ENCODE data around the gene KCNQ1OT1. TPM values are rescaled to one million over a fixed set of nuclear protein-coding genes. Genes with fewer than 3 reads are reported as not detected.
A peak's percentile ranks its signal among the peaks of the same experiment; 100 is the strongest.

The KCNQ1OT1 gene
- total and polyA plus RNA-seq, 12 donors, result 0.01 to 0.73 (median 0.43) TPM

GRCh38 chr11:2688381-2689231 lies 11.2 kb downstream of the KCNQ1OT1 start:
- Histone ChIP-seq H3K36me3 (peaks cover 0 to 6% (median 0%) of the 10 kb centered on the region in 9 donors), H3K27me3 (no peaks in the 10 kb centered on the region), H3K27ac (no peak overlapping the region), H3K9me3 (no peaks in the 10 kb centered on the region), H3K4me1 (peaks cover 17 to 70% (median 38%) of the 10 kb centered on the region in 9 donors), H3K4me3 (no peak overlapping the region)
- no peak for TF ChIP-seq CTCF (IDR thresholded peaks at IDR 0.05)
- ATAC-seq, result no peak
- 87 to 90% methylated on average over 6 of the region's 6 CpGs for WGBS, 2 donors
- intact Hi-C loops (cut with DNase I), result no loop called here
- DNase-seq, result no peak

GRCh38 chr11:2687782-2688191 lies 12.0 kb downstream of the KCNQ1OT1 start:
- Histone ChIP-seq H3K4me1 (peaks cover 17 to 64% (median 37%) of the 10 kb centered on the region in 9 donors), H3K9me3 (no peaks in the 10 kb centered on the region), H3K27me3 (no peaks in the 10 kb centered on the region), H3K4me3 (no peak overlapping the region), H3K36me3 (peaks cover 0 to 6% (median 0%) of the 10 kb centered on the region in 9 donors), H3K27ac (no peak overlapping the region)
- intact Hi-C loops (cut with DNase I), result no loop called here
- TF ChIP-seq CTCF (IDR thresholded peaks at IDR 0.05), result no peak
- WGBS, 2 donors, result 56 to 61% methylated on average over 7 of the region's 7 CpGs
- ATAC-seq (peak in 7 of 8 donors; percentile 27 to 69 (median 47)), DNase-seq (peak in 1 of 2 donors; percentile 47)

- Histone ChIP-seq H3K9me3 (no peaks in the 10 kb centered on the region), H3K27me3 (no peaks in the 10 kb centered on the region), H3K4me3 (no peak overlapping the region), H3K27ac (peak overlapping the region in 1 of 10 donors; percentile 13), H3K36me3 (peaks cover 0 to 10% (median 0%) of the 10 kb centered on the region in 9 donors), H3K4me1 (peaks cover 17 to 58% (median 37%) of the 10 kb centered on the region in 9 donors)
- TF ChIP-seq CTCF (IDR thresholded peaks at IDR 0.05), result no peak
- no peak for DNase-seq
- no peak for ATAC-seq
- 88 to 100% methylated on average over 1 of the region's 1 CpG for WGBS, 2 donors
- intact Hi-C loops (cut with DNase I), result no loop called here
Measured at GRCh38 chr11:2687223-2687530, 12.6 kb downstream of the KCNQ1OT1 start.

GRCh38 chr11:2686360-2687222 lies 13.2 kb downstream of the KCNQ1OT1 start:
- peaks cover 17 to 52% (median 37%) of the 10 kb centered on the region in 9 donors for H3K4me1 ChIP-seq
- H3K4me3 ChIP-seq, result no peak overlapping the region
- H3K27ac ChIP-seq, result no peak overlapping the region
- no peak for TF ChIP-seq CTCF (IDR thresholded peaks at IDR 0.05)
- DNase-seq (no peak), ATAC-seq (no peak)
- 93 to 96% methylated on average over 7 of the region's 7 CpGs for WGBS, 2 donors
- no peaks in the 10 kb centered on the region for H3K9me3 ChIP-seq
- no peaks in the 10 kb centered on the region for H3K27me3 ChIP-seq
- H3K36me3 ChIP-seq, result peaks cover 0 to 10% (median 0%) of the 10 kb centered on the region in 9 donors
- intact Hi-C loops (cut with DNase I), result no loop called here

All from heart right ventricle (tissue), 16 donors.